Astrocyte (in vitro differentiated cells and primary cell): ENCODE measurements around the gene CRYBG1.

Source experiments
- CTCF ChIP-seq: IDR thresholded peaks from 2 replicates; pipeline ENCODE4 v1.5.1; 2011; ENCODE audit warnings: low read depth, mild to moderate bottlenecking, inconsistent platforms, low read length, moderate library complexity; ENCODE audit not compliant: insufficient read depth
- EZH2 ChIP-seq: IDR thresholded peaks from 2 replicates; pipeline ENCODE4 v1.6.1; 2012; ENCODE audit warnings: mild to moderate bottlenecking, low read length, inconsistent platforms; ENCODE audit not compliant: insufficient read depth

- no peak for TF ChIP-seq CTCF
- TF ChIP-seq EZH2 = no peak
Measured at GRCh38 chr6:106477790-106478189, 117.3 kb downstream of the CRYBG1 start.
